ENCODE measurements around the gene NKD2.

DNA sequence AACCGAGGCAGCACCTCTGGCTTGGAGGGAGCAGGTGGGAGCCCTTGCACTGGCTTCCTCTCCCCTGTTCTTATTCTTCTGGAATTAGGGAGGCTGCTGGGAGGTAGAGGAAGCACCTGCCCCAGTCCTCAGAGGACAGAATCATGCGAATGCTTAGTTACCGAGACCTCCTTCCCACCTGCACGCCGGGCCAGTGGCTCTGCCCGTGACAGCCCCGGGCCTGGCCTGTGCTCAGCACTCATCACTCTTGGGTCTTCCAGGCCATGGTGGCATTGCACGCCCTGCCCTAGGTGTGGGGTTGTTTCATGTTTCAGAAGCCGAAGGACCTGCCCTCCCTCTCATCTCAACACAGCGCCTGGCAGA is 45.3 kb upstream of the NKD2 start:
- TF ChIP-seq, protein P1, sequence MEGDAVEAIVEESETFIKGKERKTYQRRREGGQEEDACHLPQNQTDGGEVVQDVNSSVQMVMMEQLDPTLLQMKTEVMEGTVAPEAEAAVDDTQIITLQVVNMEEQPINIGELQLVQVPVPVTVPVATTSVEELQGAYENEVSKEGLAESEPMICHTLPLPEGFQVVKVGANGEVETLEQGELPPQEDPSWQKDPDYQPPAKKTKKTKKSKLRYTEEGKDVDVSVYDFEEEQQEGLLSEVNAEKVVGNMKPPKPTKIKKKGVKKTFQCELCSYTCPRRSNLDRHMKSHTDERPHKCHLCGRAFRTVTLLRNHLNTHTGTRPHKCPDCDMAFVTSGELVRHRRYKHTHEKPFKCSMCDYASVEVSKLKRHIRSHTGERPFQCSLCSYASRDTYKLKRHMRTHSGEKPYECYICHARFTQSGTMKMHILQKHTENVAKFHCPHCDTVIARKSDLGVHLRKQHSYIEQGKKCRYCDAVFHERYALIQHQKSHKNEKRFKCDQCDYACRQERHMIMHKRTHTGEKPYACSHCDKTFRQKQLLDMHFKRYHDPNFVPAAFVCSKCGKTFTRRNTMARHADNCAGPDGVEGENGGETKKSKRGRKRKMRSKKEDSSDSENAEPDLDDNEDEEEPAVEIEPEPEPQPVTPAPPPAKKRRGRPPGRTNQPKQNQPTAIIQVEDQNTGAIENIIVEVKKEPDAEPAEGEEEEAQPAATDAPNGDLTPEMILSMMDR (IDR thresholded peaks at IDR 0.05; ENCODE audit: insufficient read depth, low read depth, low read length), result no peak
- no peak for TF ChIP-seq EZH2 (IDR thresholded peaks at IDR 0.05; ENCODE audit: insufficient read depth, low read length)

Data from astrocyte (in vitro differentiated cells and primary cell).